Astrocyte (in vitro differentiated cells and primary cell): ENCODE results near the gene RC3H2. TPM values are rescaled to one million over a fixed set of nuclear protein-coding genes. Genes with fewer than 3 reads are reported as not detected.
"Not testable (repeated sequence)": the region's sequence is repeated elsewhere in the genome, so short reads cannot be mapped to it uniquely, and the experiment has no call there.

ENCODE experiments used
- DNase-seq: peaks from one replicate; pipeline ENCODE4 v3.0.0-alpha.2; 2010; ENCODE audit warnings: low read depth
- FAIRE-seq: peaks from 2 replicates; lab custom pipeline; 2011; peaks lifted over from hg19 to GRCh38; lab: Jason Lieb, UNC
- H2AFZ ChIP-seq: 2 replicates; pipeline ENCODE4 v1.6.0; 2012; ENCODE audit warnings: low read depth, low read length, inconsistent platforms
- H3K27ac ChIP-seq: 2 replicates; pipeline ENCODE4 v1.5.1; 2011; ENCODE audit warnings: low read depth, low read length, inconsistent platforms
- H3K27me3 ChIP-seq: 2 replicates; pipeline ENCODE4 v1.6.0; 2011; ENCODE audit warnings: low read length, inconsistent platforms; ENCODE audit not compliant: insufficient read depth
- H3K36me3 ChIP-seq: 2 replicates; pipeline ENCODE4 v1.5.1; 2011; ENCODE audit warnings: low read length, inconsistent platforms; ENCODE audit not compliant: insufficient read depth
- H3K4me1 ChIP-seq: 2 replicates; pipeline ENCODE4 v1.5.1; 2011; ENCODE audit warnings: low read length, inconsistent platforms; ENCODE audit not compliant: insufficient read depth
- H3K4me2 ChIP-seq: 2 replicates; pipeline ENCODE4 v1.6.0; 2012; ENCODE audit warnings: low read length, inconsistent platforms
- H3K4me3 ChIP-seq: 2 replicates; pipeline ENCODE4 v1.5.1; 2011; ENCODE audit warnings: low read depth, mild to moderate bottlenecking, low read length, inconsistent platforms; ENCODE audit not compliant: insufficient read depth
- H3K79me2 ChIP-seq: 2 replicates; pipeline ENCODE4 v1.6.0; 2012; ENCODE audit warnings: mild to moderate bottlenecking, low read length, inconsistent platforms; ENCODE audit not compliant: insufficient read depth
- H3K9ac ChIP-seq: 2 replicates; pipeline ENCODE4 v1.6.0; 2012; ENCODE audit warnings: mild to moderate bottlenecking, low read length, inconsistent platforms
- H3K9me3 ChIP-seq: 2 replicates; pipeline ENCODE4 v1.5.1; 2012; ENCODE audit warnings: low read depth, mild to moderate bottlenecking, low read length, inconsistent platforms; ENCODE audit not compliant: insufficient read depth
- H4K20me1 ChIP-seq: 2 replicates; pipeline ENCODE4 v1.6.0; 2012; ENCODE audit warnings: low read length, inconsistent platforms; ENCODE audit not compliant: insufficient read depth
- H3K27ac Mint-ChIP-seq: one replicate; pipeline ENCODE4 v1.8.0; 2021; ENCODE audit warnings: mild to moderate bottlenecking, mixed read lengths; ENCODE audit not compliant: unreplicated experiment
- H3K27me3 Mint-ChIP-seq: one replicate; pipeline ENCODE4 v1.8.0; 2021; ENCODE audit warnings: low read depth, mixed read lengths; ENCODE audit not compliant: unreplicated experiment
- H3K36me3 Mint-ChIP-seq: one replicate; pipeline ENCODE4 v1.8.0; 2021; ENCODE audit warnings: low read depth, mixed read lengths; ENCODE audit not compliant: unreplicated experiment
- H3K4me1 Mint-ChIP-seq: one replicate; pipeline ENCODE4 v1.8.0; 2021; ENCODE audit warnings: low read depth, mixed read lengths; ENCODE audit not compliant: unreplicated experiment
- H3K4me3 Mint-ChIP-seq: one replicate; pipeline ENCODE4 v1.8.0; 2021; ENCODE audit warnings: mild to moderate bottlenecking, moderate library complexity, mixed read lengths; ENCODE audit not compliant: unreplicated experiment
- H3K9me3 Mint-ChIP-seq: one replicate; pipeline ENCODE4 v1.8.0; 2021; ENCODE audit warnings: mild to moderate bottlenecking, mixed read lengths; ENCODE audit not compliant: unreplicated experiment
- EZH2 ChIP-seq: IDR thresholded peaks from 2 replicates; pipeline ENCODE4 v1.6.1; 2012; ENCODE audit warnings: mild to moderate bottlenecking, low read length, inconsistent platforms; ENCODE audit not compliant: insufficient read depth
- total RNA-seq: library from RNA; stranded (reverse); gene quantifications from 2 replicates; pipeline ENCODE4 v1.2.1, GENCODE V29; 2021
- TF ChIP-seq, protein P1 (sequence below): IDR thresholded peaks from 2 replicates; pipeline ENCODE4 v1.5.1; 2011; ENCODE audit warnings: low read depth, mild to moderate bottlenecking, inconsistent platforms, low read length, moderate library complexity; ENCODE audit not compliant: insufficient read depth

RC3H2 gene
- total RNA-seq, 1 donor from 2014 or later = 69.0 TPM

DNA sequence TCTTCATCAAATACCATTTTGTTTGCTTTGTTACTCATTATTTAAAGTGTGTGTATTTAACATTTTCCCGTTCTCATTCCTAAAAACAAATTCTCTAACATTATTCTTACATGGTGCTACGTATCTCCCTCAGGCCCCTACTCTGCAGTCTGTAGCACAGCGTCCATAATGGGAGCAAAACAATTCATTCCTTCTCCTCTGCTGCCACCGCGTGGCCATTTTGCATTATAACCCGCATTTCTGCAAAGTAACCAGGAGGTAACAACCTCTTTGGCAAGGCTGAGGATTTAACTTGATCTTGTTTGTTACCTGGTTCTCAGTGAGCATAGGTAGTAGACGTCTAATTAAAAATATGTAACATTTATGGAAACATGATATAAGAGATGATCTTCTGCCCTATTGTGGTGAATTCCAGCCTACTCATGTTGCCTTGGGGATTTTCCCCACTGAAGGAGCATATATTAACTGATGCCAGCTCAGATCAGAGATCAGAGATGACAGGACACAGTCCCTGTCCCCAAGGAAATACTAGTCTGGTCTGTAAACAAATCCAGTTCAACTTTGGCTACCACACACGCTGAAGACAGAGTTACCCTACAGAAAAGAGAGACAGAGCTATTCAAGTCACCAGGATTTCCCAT, 94.7 kb downstream of the RC3H2 start:
- Histone ChIP-seq H2AFZ (no peak overlapping the region), H3K27me3 (no peaks in the 10 kb centered on the region), H3K9ac (no peak overlapping the region), H3K4me2 (no peak overlapping the region), H3K79me2 (no peaks in the 10 kb centered on the region), H3K36me3 (no peaks in the 10 kb centered on the region), H3K4me1 (peaks cover 1% of the 10 kb centered on the region), H3K4me3 (no peak overlapping the region), H3K27ac (no peak overlapping the region), H4K20me1 (no peaks in the 10 kb centered on the region), H3K9me3 (peaks cover 5% of the 10 kb centered on the region)
- Mint-ChIP-seq H3K36me3 (peaks cover 11% of the 10 kb centered on the region), H3K4me1 (peaks cover 2% of the 10 kb centered on the region), H3K9me3 (peaks cover 14% of the 10 kb centered on the region), H3K4me3 (no peak overlapping the region), H3K27ac (no peak overlapping the region), H3K27me3 (peaks cover 1% of the 10 kb centered on the region)
- TF ChIP-seq, protein P1, sequence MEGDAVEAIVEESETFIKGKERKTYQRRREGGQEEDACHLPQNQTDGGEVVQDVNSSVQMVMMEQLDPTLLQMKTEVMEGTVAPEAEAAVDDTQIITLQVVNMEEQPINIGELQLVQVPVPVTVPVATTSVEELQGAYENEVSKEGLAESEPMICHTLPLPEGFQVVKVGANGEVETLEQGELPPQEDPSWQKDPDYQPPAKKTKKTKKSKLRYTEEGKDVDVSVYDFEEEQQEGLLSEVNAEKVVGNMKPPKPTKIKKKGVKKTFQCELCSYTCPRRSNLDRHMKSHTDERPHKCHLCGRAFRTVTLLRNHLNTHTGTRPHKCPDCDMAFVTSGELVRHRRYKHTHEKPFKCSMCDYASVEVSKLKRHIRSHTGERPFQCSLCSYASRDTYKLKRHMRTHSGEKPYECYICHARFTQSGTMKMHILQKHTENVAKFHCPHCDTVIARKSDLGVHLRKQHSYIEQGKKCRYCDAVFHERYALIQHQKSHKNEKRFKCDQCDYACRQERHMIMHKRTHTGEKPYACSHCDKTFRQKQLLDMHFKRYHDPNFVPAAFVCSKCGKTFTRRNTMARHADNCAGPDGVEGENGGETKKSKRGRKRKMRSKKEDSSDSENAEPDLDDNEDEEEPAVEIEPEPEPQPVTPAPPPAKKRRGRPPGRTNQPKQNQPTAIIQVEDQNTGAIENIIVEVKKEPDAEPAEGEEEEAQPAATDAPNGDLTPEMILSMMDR = peak; percentile 86
- TF ChIP-seq EZH2 = no peak
- DNase-seq (peak; percentile 38), FAIRE-seq (peak; percentile 78)

DNA sequence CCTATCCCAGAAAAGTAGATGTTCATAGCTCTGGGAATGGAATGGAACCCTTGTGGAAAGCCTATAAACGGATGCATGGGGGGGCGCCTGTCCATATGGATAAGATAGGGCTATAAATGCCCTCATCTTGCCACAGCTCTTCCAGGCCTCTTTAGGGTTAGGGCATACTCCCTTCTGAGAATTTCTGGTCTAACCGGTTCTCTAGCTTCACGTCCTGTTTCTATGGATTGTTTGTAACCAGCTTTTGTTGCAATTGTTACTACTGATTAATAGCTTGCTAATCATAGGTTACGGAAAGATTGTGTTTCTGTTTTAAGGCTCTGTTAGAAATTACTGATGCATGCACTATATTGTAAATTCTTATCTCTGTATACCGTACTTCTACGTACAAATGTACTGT, 95.9 kb downstream of the RC3H2 start:
- not testable (repeated sequence) for H3K4me2 ChIP-seq, H2AFZ ChIP-seq, H3K27ac ChIP-seq, H3K27ac Mint-ChIP-seq, H4K20me1 ChIP-seq, H3K27me3 ChIP-seq, H3K4me3 Mint-ChIP-seq, H3K4me1 ChIP-seq, H3K4me3 ChIP-seq, FAIRE-seq, DNase-seq, H3K36me3 ChIP-seq, H3K9ac ChIP-seq, H3K79me2 ChIP-seq, H3K4me1 Mint-ChIP-seq, H3K36me3 Mint-ChIP-seq, H3K9me3 ChIP-seq, H3K27me3 Mint-ChIP-seq
- peaks cover 14% of the 10 kb centered on the region for H3K9me3 Mint-ChIP-seq

DNA sequence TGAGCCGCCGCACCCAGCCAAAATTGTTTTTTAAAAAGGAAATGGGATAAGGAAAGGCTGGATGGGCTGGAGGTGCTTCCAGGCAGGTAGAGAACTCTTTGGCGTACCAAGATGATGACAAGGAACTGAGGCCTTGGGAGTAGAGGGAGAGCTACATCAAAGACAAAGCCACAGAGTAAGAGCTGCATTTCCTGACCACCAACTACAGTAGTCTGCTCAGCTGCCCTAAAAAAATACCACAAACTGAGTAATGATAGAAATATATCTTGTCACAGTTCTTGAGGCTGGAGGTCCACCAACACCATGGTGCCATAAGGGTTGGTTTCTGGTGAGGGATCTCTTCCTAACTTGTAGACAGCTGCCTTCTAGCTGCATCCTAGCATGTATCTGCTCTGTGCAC, 97.0 kb downstream of the RC3H2 start:
- no peak overlapping the region for H3K9ac ChIP-seq
- H3K27ac Mint-ChIP-seq = no peak overlapping the region
- no peak overlapping the region for H3K4me3 Mint-ChIP-seq
- peaks cover 14% of the 10 kb centered on the region for H3K9me3 Mint-ChIP-seq
- H3K4me1 Mint-ChIP-seq = peaks cover 2% of the 10 kb centered on the region
- H3K27me3 Mint-ChIP-seq = peaks cover 1% of the 10 kb centered on the region
- no peaks in the 10 kb centered on the region for H3K79me2 ChIP-seq
- peaks cover 6% of the 10 kb centered on the region for H3K36me3 Mint-ChIP-seq
- H3K27ac ChIP-seq = no peak overlapping the region
- no peak for DNase-seq
- no peak overlapping the region for H2AFZ ChIP-seq
- H3K4me2 ChIP-seq = no peak overlapping the region
- FAIRE-seq = no peak
- no peaks in the 10 kb centered on the region for H3K36me3 ChIP-seq
- no peaks in the 10 kb centered on the region for H3K27me3 ChIP-seq
- TF ChIP-seq, protein P1 = no peak
- TF ChIP-seq EZH2 = no peak
- H3K4me3 ChIP-seq = no peak overlapping the region
- H4K20me1 ChIP-seq = no peaks in the 10 kb centered on the region
- H3K4me1 ChIP-seq = no peaks in the 10 kb centered on the region
- peaks cover 6% of the 10 kb centered on the region for H3K9me3 ChIP-seq
